ENCODE measurements around the gene KRTAP5-10.
"Not testable (repeated sequence)": the region's sequence is repeated elsewhere in the genome, so short reads cannot be mapped to it uniquely, and the experiment has no call there.

GRCh38 chr11:71588314-71588713 lies 23.0 kb downstream of the KRTAP5-10 start:
- TF ChIP-seq, protein P1, sequence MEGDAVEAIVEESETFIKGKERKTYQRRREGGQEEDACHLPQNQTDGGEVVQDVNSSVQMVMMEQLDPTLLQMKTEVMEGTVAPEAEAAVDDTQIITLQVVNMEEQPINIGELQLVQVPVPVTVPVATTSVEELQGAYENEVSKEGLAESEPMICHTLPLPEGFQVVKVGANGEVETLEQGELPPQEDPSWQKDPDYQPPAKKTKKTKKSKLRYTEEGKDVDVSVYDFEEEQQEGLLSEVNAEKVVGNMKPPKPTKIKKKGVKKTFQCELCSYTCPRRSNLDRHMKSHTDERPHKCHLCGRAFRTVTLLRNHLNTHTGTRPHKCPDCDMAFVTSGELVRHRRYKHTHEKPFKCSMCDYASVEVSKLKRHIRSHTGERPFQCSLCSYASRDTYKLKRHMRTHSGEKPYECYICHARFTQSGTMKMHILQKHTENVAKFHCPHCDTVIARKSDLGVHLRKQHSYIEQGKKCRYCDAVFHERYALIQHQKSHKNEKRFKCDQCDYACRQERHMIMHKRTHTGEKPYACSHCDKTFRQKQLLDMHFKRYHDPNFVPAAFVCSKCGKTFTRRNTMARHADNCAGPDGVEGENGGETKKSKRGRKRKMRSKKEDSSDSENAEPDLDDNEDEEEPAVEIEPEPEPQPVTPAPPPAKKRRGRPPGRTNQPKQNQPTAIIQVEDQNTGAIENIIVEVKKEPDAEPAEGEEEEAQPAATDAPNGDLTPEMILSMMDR (IDR thresholded peaks at IDR 0.05): not testable (repeated sequence)
- not testable (repeated sequence) for TF ChIP-seq POLR2A (IDR thresholded peaks at IDR 0.05)
